Heart left ventricle (tissue), 16 donors: ENCODE data around the gene ACOD1. TPM values are rescaled to one million over a fixed set of nuclear protein-coding genes. Genes with fewer than 3 reads are reported as not detected.

ENCODE experiments used
- ATAC-seq, 4 donors: fragments of 200-7000 bp; cut with Tn5 transposase; one replicate each; pipeline ENCODE4 v1.9.1; 2020 to 2022; ENCODE audit warnings: moderate library complexity in 4 of 4, mild to moderate bottlenecking in 3 of 4, moderate number of reproducible peaks in 1 of 4
- DNase-seq, 5 donors: peaks; one replicate each; pipeline ENCODE4 v3.0.0-alpha.2; 2020
- H3K27ac ChIP-seq, 12 donors: fragments of 200-600 bp; sonication (generic) in 4 of 12; one replicate each; pipeline versions ENCODE4 v1.5.0 to v1.8.0; 2016 to 2022; ENCODE audit warnings: mild to moderate bottlenecking in 2 of 12
- H3K27me3 ChIP-seq, 9 donors: fragments of 200-600 bp; sonication (generic) in 2 of 9; one replicate each; pipeline versions ENCODE4 v1.5.1 to v1.8.0; 2016 to 2022; ENCODE audit warnings: mild to moderate bottlenecking in 3 of 9
- H3K36me3 ChIP-seq, 9 donors: fragments of 200-600 bp; sonication (generic) in 2 of 9; one replicate each; pipeline versions ENCODE4 v1.5.0 to v1.8.0; 2018 to 2022; ENCODE audit warnings: mild to moderate bottlenecking in 2 of 9
- H3K4me1 ChIP-seq, 12 donors: fragments of 200-600 bp; sonication (generic) in 4 of 12; one replicate each; pipeline versions ENCODE4 v1.5.0 to v1.8.0; 2016 to 2022; ENCODE audit warnings: mild to moderate bottlenecking in 3 of 12
- H3K4me3 ChIP-seq, 12 donors: fragments of 200-600 bp; sonication (generic) in 4 of 12; one replicate each; pipeline versions ENCODE4 v1.5.0 to v1.8.0; 2017 to 2022; ENCODE audit warnings: mild to moderate bottlenecking in 9 of 12, moderate library complexity in 4 of 12
- H3K9me3 ChIP-seq, 12 donors: fragments of 200-600 bp; sonication (generic) in 4 of 12; one replicate each; pipeline versions ENCODE4 v1.5.0 to v1.8.0; 2016 to 2022; ENCODE audit warnings: mild to moderate bottlenecking in 1 of 12
- CTCF ChIP-seq, 12 donors: fragments of 200-600 bp; sonication (generic) in 4 of 12; IDR thresholded peaks; one replicate each; pipeline versions ENCODE4 v1.5.0 to v1.8.0; 2018 to 2022; ENCODE audit warnings: antibody characterized with exemption in 12 of 12, mild to moderate bottlenecking in 5 of 12
- POLR2A ChIP-seq, 2 donors: fragments of 450-650 bp; IDR thresholded peaks; one replicate each; pipeline ENCODE4 v1.6.1; 2017; ENCODE audit warnings: antibody characterized with exemption in 2 of 2, mild to moderate bottlenecking in 2 of 2, moderate library complexity in 2 of 2
- WGBS, 4 donors: extraction: QIAGEN DNeasy Blood & Tissue Kit in 2 of 4; methylation state at CpG; one replicate each; pipeline versions ENCODE4 v1.1.5 to v1.1.7; 2013 to 2018; 5-methylcytosine and 5-hydroxymethylcytosine counted together
- intact Hi-C, 10 donors: fragments of 100-400 bp; cut with DNase I; formaldehyde crosslinking; loops; one replicate each; pipeline versions ENCODE4 v1.11.1 to v1.14.2; 2022
- polyA plus RNA-seq, 2 donors: library from polyadenylated mRNA; stranded (reverse); fragments of 200-250 nt; gene quantifications; one replicate each; pipeline ENCODE4 v1.2.3, GENCODE V29; 2013
- total RNA-seq, 9 donors: library from RNA; depleted of rRNA in 2 of 9; stranded (reverse); fragments of >200 nt in 2 of 9; fragmentation: NEBNext Ultra II Directional in 3 of 9; extraction: Animal tissue kit (Norgen Biotek cat#: 25700) in 3 of 9; gene quantifications; one replicate each; pipeline versions ENCODE4 v1.1.0 to v1.2.4, GENCODE V29; 2016 to 2023
- donor health status: ischemic (EF 13 %, LVEDD 7.1; RV severe dilation, severe dysfunction).
- donor health status: healthy with polysubstance abuse.
- donor health status: DM: no; HTN: yes; CAD: no.
- donor health status: DM: no; HTN: no; CAD: no.
- donor health status: ischemic (EF 25% LVEDD 6.9; RV normal size, moderate dysfunction).
- donor health status: ischemic (EF 25% LVEDD 5.7; RV mildly dilated, moderate dysfunction).
- donor health status: healthy.
- donor health status: DM: yes; HTN: yes; CAD: no.
- donor health status: ischemic (EF 35%, LVEDD 5.7; RV mildly dilated, moderate dysfunction).
- donor health status: nonischemic (EF 11% LVEDD 7.7; RV severe dilation, severe dysfunction).
- donor health status: DM: yes; HTN: yes; CAD: no.
- donor health status: PGD.
- donor health status: ischemic (EF 29% LVEDD 5.4; RV normal size, mild dysfunction).
- donor health status: nonischemic (EF 23%, LVEDD 6.1; RV moderate dilation, normal function).

Gene ACOD1
- total and polyA plus RNA-seq, 11 donors: 0.91 TPM; not detected in 10

- Histone ChIP-seq H3K36me3 (no peaks in the 10 kb centered on the region), H3K4me1 (peaks cover 0 to 2% (median 0%) of the 10 kb centered on the region in 12 donors), H3K27ac (no peak overlapping the region), H3K9me3 (no peaks in the 10 kb centered on the region), H3K4me3 (no peak overlapping the region), H3K27me3 (peaks cover 0 to 16% (median 4%) of the 10 kb centered on the region in 9 donors)
- intact Hi-C loops: loop anchor here in 1 of 10 donors (10.0 kb wide), 1 partner anchor 1097 kb away; no protein-coding TSS in a partner anchor
- DNase-seq (no peak), ATAC-seq (peak in 1 of 4 donors; percentile 46)
- WGBS, 4 donors: 44 to 48% (median 46%) methylated on average over 19 of the region's 19 CpGs
- TF ChIP-seq POLR2A (IDR thresholded peaks at IDR 0.05) (no peak), CTCF (IDR thresholded peaks at IDR 0.05) (no peak)
Observed at GRCh38 chr13:76971851-76972829, 23.8 kb downstream of the ACOD1 start.

- Histone ChIP-seq H3K36me3 (no peaks in the 10 kb centered on the region), H3K4me3 (no peak overlapping the region), H3K4me1 (peaks cover 0 to 2% (median 0%) of the 10 kb centered on the region in 12 donors), H3K27ac (no peak overlapping the region), H3K27me3 (peaks cover 0 to 18% (median 6%) of the 10 kb centered on the region in 9 donors), H3K9me3 (no peaks in the 10 kb centered on the region)
- DNase-seq: no peak
- intact Hi-C loops: loop anchor here in 1 of 10 donors (10.0 kb wide), 1 partner anchor 1099 kb away; no protein-coding TSS in a partner anchor
- ATAC-seq: no peak
- TF ChIP-seq POLR2A (IDR thresholded peaks at IDR 0.05): no peak
- TF ChIP-seq CTCF (IDR thresholded peaks at IDR 0.05): no peak
- WGBS, 4 donors: 90 to 95% (median 93%) methylated on average over 6 of the region's 6 CpGs
Observed at GRCh38 chr13:76973920-76974617, 25.8 kb downstream of the ACOD1 start.

DNA sequence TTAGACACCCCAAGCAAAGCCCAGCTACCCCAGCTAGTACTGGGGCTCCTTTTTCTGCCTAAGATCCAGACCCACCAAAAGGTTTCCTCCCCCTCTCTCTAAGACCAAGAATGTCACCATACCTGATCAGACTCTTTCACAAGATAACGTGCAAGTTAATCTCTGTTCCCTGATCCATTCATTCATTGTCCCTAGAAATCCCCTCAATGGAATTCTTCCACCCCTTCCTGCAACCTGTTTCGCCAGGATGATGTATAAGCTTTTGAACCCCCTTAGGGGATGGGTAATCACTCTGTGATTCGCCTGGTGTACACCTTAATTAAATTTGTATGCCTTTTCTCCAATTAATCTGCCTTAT lies 26.3 kb downstream of the ACOD1 start:
- WGBS, 4 donors: 92 to 99% (median 94%) methylated on average over 3 of the region's 3 CpGs
- ATAC-seq (no peak), DNase-seq (no peak)
- Histone ChIP-seq H3K36me3 (no peaks in the 10 kb centered on the region), H3K4me3 (no peak overlapping the region), H3K27me3 (peaks cover 0 to 23% (median 6%) of the 10 kb centered on the region in 9 donors), H3K27ac (no peak overlapping the region), H3K4me1 (peaks cover 0 to 3% (median 0%) of the 10 kb centered on the region in 12 donors), H3K9me3 (no peaks in the 10 kb centered on the region)
- TF ChIP-seq CTCF (IDR thresholded peaks at IDR 0.05) (no peak), POLR2A (IDR thresholded peaks at IDR 0.05) (no peak)
- intact Hi-C loops: loop anchor here in 1 of 10 donors (10.0 kb wide), 1 partner anchor 1100 kb away; no protein-coding TSS in a partner anchor

DNA sequence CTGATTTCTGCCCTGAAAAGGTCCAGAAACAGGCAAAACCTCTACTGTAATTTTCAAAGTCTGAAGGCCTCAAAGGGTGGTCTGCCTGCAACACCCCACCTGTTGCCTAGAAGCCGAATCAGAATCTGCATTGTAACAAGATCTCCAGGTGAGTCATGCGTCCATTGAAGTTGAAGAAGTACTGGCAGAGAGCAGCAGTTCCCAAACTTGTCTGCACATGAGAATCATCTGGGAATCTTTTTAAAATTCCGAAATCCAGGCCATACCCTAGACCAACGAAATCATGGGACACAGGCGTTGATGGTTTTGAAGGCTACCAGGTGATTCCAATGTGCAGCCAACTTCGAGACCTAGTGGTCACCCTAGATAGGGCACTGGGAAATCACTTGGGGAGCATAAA lies 27.6 kb downstream of the ACOD1 start:
- Histone ChIP-seq H3K27me3 (peaks cover 0 to 34% (median 6%) of the 10 kb centered on the region in 9 donors), H3K36me3 (no peaks in the 10 kb centered on the region), H3K4me3 (no peak overlapping the region), H3K9me3 (no peaks in the 10 kb centered on the region), H3K27ac (no peak overlapping the region), H3K4me1 (peaks cover 0 to 13% (median 2%) of the 10 kb centered on the region in 12 donors)
- TF ChIP-seq POLR2A (IDR thresholded peaks at IDR 0.05) (no peak), CTCF (IDR thresholded peaks at IDR 0.05) (no peak)
- 88 to 93% (median 91%) methylated on average over 6 of the region's 6 CpGs for WGBS, 4 donors
- ATAC-seq: no peak
- DNase-seq: no peak
- intact Hi-C loops: loop anchor here in 1 of 10 donors (10.0 kb wide), 1 partner anchor 1101 kb away; no protein-coding TSS in a partner anchor
